Thyroid gland (tissue), 4 donors: ENCODE measurements around the gene GCLM. TPM values are rescaled to one million over a fixed set of nuclear protein-coding genes. Genes with fewer than 3 reads are reported as not detected.
"Not testable (repeated sequence)": the region's sequence is repeated elsewhere in the genome, so short reads cannot be mapped to it uniquely, and the experiment has no call there.

Source experiments
- DNase-seq, 2 donors: peaks; one replicate each; pipeline ENCODE4 v3.0.0-alpha.2; 2019
- H3K27ac ChIP-seq, 3 donors: fragments of 200-600 bp; sonication (generic); 1 replicate in 2 of 3; 2 replicates in 1 of 3; pipeline ENCODE4 v1.5.1; 2016 to 2019; ENCODE audit warnings: mild to moderate bottlenecking in 1 of 3, moderate library complexity in 1 of 3
- H3K27me3 ChIP-seq: fragments of 200-600 bp; sonication (generic); one replicate; pipeline ENCODE4 v1.5.1; 2019
- H3K36me3 ChIP-seq, 2 donors: fragments of 200-600 bp; sonication (generic); one replicate each; pipeline ENCODE4 v1.5.1; 2016 to 2019
- H3K4me1 ChIP-seq, 2 donors: fragments of 200-600 bp; sonication (generic); one replicate each; pipeline ENCODE4 v1.5.1; 2017 to 2019
- H3K4me3 ChIP-seq, 3 donors: fragments of 200-600 bp; sonication (generic); replicated peaks in 1 of 3; 1 replicate in 2 of 3; 2 replicates in 1 of 3; pipeline ENCODE4 v1.5.1; 2016; ENCODE audit warnings: mild to moderate bottlenecking in 1 of 3
- H3K9me3 ChIP-seq: fragments of 200-600 bp; sonication (generic); one replicate; pipeline ENCODE4 v1.5.1; 2017
- CTCF ChIP-seq, 6 experiments: fragments of 200-600 bp in 3 of 6; fragments of 450-650 bp in 3 of 6; sonication (generic) in 3 of 6; IDR thresholded peaks; one replicate each; pipeline ENCODE4 v1.5.1; 2016 to 2019; ENCODE audit warnings: antibody characterized with exemption in 6 of 6, mild to moderate bottlenecking in 2 of 6, inconsistent platforms in 1 of 6, moderate library complexity in 1 of 6
- POLR2A ChIP-seq, 2 donors: fragments of 450-650 bp; IDR thresholded peaks; one replicate each; pipeline ENCODE4 v1.6.1; 2017; ENCODE audit warnings: antibody characterized with exemption in 2 of 2, mild to moderate bottlenecking in 2 of 2, moderate library complexity in 1 of 2
- WGBS, 2 donors: methylation state at CpG; one replicate each; pipeline ENCODE4 v1.1.5; 2017; 5-methylcytosine and 5-hydroxymethylcytosine counted together
- intact Hi-C: fragments of 100-400 bp; cut with DNase I; formaldehyde crosslinking; loops from one replicate; pipeline ENCODE4 v1.15.1; 2023
- total RNA-seq, 4 donors: library from RNA; depleted of rRNA; stranded (reverse); fragments of >200 nt; gene quantifications; one replicate each; pipeline ENCODE4 v1.2.3, GENCODE V29; 2016

GCLM gene
- total RNA-seq, 4 donors from 2014 or later = 27.0 to 56.2 (median 43.4) TPM

GRCh38 chr1:93851327-93851712, 57.9 kb downstream of the GCLM start:
- Histone ChIP-seq H3K4me3 (no peak overlapping the region), H3K27ac (no peak overlapping the region), H3K4me1 (no peaks in the 10 kb centered on the region), H3K27me3 (no peaks in the 10 kb centered on the region), H3K36me3 (no peaks in the 10 kb centered on the region), H3K9me3 (no peaks in the 10 kb centered on the region)
- TF ChIP-seq CTCF (IDR thresholded peaks at IDR 0.05) (no peak), POLR2A (IDR thresholded peaks at IDR 0.05) (no peak)
- no peak for DNase-seq
- intact Hi-C loops = no loop called here

- H3K27ac ChIP-seq, H3K27me3 ChIP-seq, H3K4me3 ChIP-seq, intact Hi-C loops, H3K4me1 ChIP-seq, H3K9me3 ChIP-seq, H3K36me3 ChIP-seq: not testable (repeated sequence)
- 32 to 42% methylated on average over 10 of the region's 10 CpGs for WGBS, 2 donors
- TF ChIP-seq CTCF (IDR thresholded peaks at IDR 0.05) = peak in 5 of 6 experiments; percentile 40 to 64 (median 55)
- peak; percentile 77 to 80 for DNase-seq
Measured at GRCh38 chr1:93850687-93851326, 58.4 kb downstream of the GCLM start.

- H3K36me3 ChIP-seq = no peaks in the 10 kb centered on the region
- DNase-seq = no peak
- peak overlapping the region; percentile 96 to 99 (median 97) for H3K27ac ChIP-seq
- H3K27me3 ChIP-seq = no peaks in the 10 kb centered on the region
- no peaks in the 10 kb centered on the region for H3K9me3 ChIP-seq
- peaks cover 6 to 9% of the 10 kb centered on the region in 2 donors for H3K4me1 ChIP-seq
- intact Hi-C loops = loop anchor here (10.0 kb wide), 3 partner anchors 224 to 544 kb away; partner anchors contain the start of gene FNBP1L
- H3K4me3 ChIP-seq = peak overlapping the region in 2 of 3 donors; percentile 66 to 78
- 66 to 74% methylated on average over 4 of the region's 4 CpGs for WGBS, 2 donors
- TF ChIP-seq POLR2A (IDR thresholded peaks at IDR 0.05) = no peak
- no peak for TF ChIP-seq CTCF (IDR thresholded peaks at IDR 0.05)
Measured at GRCh38 chr1:93848350-93848883, 60.8 kb downstream of the GCLM start.

- Histone ChIP-seq H3K4me3 (peak overlapping the region; percentile 27 to 78 (median 66)), H3K27ac (peak overlapping the region; percentile 96 to 99 (median 97)), H3K27me3 (no peaks in the 10 kb centered on the region), H3K4me1 (peaks cover 6 to 9% of the 10 kb centered on the region in 2 donors), H3K9me3 (no peaks in the 10 kb centered on the region), H3K36me3 (no peaks in the 10 kb centered on the region)
- intact Hi-C loops = loop anchor here (10.0 kb wide), 3 partner anchors 223 to 543 kb away; partner anchors contain the start of gene FNBP1L
- 0 to 1% methylated on average over 27 to 30 of the region's 36 CpGs for WGBS, 2 donors
- TF ChIP-seq CTCF (IDR thresholded peaks at IDR 0.05) = no peak
- TF ChIP-seq POLR2A (IDR thresholded peaks at IDR 0.05) = peak in 1 of 2 donors; percentile 60
- peak; percentile 69 to 76 for DNase-seq
Measured at GRCh38 chr1:93847811-93848288, 61.4 kb downstream of the GCLM start.
